Thyroid gland (tissue), 4 donors: ENCODE measurements around the gene DDX60. TPM values are rescaled to one million over a fixed set of nuclear protein-coding genes. Genes with fewer than 3 reads are reported as not detected.
A peak's percentile ranks its signal among the peaks of the same experiment; 100 is the strongest.

Source experiments
- DNase-seq, 2 donors: peaks; one replicate each; pipeline ENCODE4 v3.0.0-alpha.2; 2019
- H3K27ac ChIP-seq, 3 donors: fragments of 200-600 bp; sonication (generic); 1 replicate in 2 of 3; 2 replicates in 1 of 3; pipeline ENCODE4 v1.5.1; 2016 to 2019; ENCODE audit warnings: mild to moderate bottlenecking in 1 of 3, moderate library complexity in 1 of 3
- H3K27me3 ChIP-seq: fragments of 200-600 bp; sonication (generic); one replicate; pipeline ENCODE4 v1.5.1; 2019
- H3K36me3 ChIP-seq, 2 donors: fragments of 200-600 bp; sonication (generic); one replicate each; pipeline ENCODE4 v1.5.1; 2016 to 2019
- H3K4me1 ChIP-seq, 2 donors: fragments of 200-600 bp; sonication (generic); one replicate each; pipeline ENCODE4 v1.5.1; 2017 to 2019
- H3K4me3 ChIP-seq, 3 donors: fragments of 200-600 bp; sonication (generic); replicated peaks in 1 of 3; 1 replicate in 2 of 3; 2 replicates in 1 of 3; pipeline ENCODE4 v1.5.1; 2016; ENCODE audit warnings: mild to moderate bottlenecking in 1 of 3
- H3K9me3 ChIP-seq: fragments of 200-600 bp; sonication (generic); one replicate; pipeline ENCODE4 v1.5.1; 2017
- POLR2A ChIP-seq, 2 donors: fragments of 450-650 bp; IDR thresholded peaks; one replicate each; pipeline ENCODE4 v1.6.1; 2017; ENCODE audit warnings: antibody characterized with exemption in 2 of 2, mild to moderate bottlenecking in 2 of 2, moderate library complexity in 1 of 2
- WGBS, 2 donors: methylation state at CpG; one replicate each; pipeline ENCODE4 v1.1.5; 2017; 5-methylcytosine and 5-hydroxymethylcytosine counted together
- intact Hi-C: fragments of 100-400 bp; cut with DNase I; formaldehyde crosslinking; loops from one replicate; pipeline ENCODE4 v1.15.1; 2023
- total RNA-seq, 4 donors: library from RNA; depleted of rRNA; stranded (reverse); fragments of >200 nt; gene quantifications; one replicate each; pipeline ENCODE4 v1.2.3, GENCODE V29; 2016
- TF ChIP-seq, protein P1 (sequence below), 6 experiments: fragments of 200-600 bp in 3 of 6; fragments of 450-650 bp in 3 of 6; sonication (generic) in 3 of 6; IDR thresholded peaks; one replicate each; pipeline ENCODE4 v1.5.1; 2016 to 2019; ENCODE audit warnings: antibody characterized with exemption in 6 of 6, mild to moderate bottlenecking in 2 of 6, inconsistent platforms in 1 of 6, moderate library complexity in 1 of 6

The DDX60 gene, protein sequence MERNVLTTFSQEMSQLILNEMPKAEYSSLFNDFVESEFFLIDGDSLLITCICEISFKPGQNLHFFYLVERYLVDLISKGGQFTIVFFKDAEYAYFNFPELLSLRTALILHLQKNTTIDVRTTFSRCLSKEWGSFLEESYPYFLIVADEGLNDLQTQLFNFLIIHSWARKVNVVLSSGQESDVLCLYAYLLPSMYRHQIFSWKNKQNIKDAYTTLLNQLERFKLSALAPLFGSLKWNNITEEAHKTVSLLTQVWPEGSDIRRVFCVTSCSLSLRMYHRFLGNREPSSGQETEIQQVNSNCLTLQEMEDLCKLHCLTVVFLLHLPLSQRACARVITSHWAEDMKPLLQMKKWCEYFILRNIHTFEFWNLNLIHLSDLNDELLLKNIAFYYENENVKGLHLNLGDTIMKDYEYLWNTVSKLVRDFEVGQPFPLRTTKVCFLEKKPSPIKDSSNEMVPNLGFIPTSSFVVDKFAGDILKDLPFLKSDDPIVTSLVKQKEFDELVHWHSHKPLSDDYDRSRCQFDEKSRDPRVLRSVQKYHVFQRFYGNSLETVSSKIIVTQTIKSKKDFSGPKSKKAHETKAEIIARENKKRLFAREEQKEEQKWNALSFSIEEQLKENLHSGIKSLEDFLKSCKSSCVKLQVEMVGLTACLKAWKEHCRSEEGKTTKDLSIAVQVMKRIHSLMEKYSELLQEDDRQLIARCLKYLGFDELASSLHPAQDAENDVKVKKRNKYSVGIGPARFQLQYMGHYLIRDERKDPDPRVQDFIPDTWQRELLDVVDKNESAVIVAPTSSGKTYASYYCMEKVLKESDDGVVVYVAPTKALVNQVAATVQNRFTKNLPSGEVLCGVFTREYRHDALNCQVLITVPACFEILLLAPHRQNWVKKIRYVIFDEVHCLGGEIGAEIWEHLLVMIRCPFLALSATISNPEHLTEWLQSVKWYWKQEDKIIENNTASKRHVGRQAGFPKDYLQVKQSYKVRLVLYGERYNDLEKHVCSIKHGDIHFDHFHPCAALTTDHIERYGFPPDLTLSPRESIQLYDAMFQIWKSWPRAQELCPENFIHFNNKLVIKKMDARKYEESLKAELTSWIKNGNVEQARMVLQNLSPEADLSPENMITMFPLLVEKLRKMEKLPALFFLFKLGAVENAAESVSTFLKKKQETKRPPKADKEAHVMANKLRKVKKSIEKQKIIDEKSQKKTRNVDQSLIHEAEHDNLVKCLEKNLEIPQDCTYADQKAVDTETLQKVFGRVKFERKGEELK (N-terminal part only)
- total RNA-seq = 10 to 100 TPM; 11.7 to 27.1 (median 17.0) TPM

DNA sequence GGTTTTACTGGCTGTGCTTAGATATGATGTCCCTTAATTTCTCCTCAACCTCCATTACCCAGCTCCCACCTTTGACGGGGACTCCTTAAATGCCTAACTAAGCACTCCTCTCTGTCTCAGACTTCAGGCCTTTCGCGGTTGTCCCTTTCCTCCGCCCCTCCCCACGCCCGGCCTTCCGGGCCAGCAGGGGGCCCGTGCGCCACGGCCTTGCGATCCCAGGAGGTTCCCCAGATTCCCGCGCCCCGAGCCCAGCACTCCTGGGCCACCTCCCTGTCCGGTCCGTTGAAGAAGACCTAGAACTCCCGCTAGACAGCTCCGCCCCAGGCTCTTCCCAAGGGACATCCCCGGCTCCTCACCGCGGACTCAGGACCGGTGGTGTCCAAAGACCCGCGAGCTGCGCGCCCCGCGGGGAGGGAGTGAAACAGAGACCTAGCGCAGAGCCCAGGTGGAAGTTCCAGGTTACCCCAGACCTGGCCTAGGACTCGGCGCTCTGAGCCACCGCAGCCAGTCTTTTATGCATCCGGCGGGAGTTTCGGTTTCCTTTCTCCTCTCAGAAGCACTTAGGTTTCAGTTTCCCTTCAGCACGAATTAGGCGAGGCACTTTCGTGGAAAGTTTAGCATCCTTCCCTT, at the start of gene DDX60:
Gene DDX60, minus strand, starts transcription at position 487 of the 630 bp plus-strand sequence. CDS start 7,493 bp downstream, outside the sequence.
- no peaks in the 10 kb centered on the region for H3K9me3 ChIP-seq
- DNase-seq = peak; percentile 83 to 86
- 0 to 2% methylated on average over 20 to 35 of the region's 38 CpGs for WGBS, 2 donors
- intact Hi-C loops = no loop called here
- H3K4me1 ChIP-seq = peaks cover 4 to 7% of the 10 kb centered on the region in 2 donors
- H3K4me3 ChIP-seq = peak within 1 kb of the TSS; percentile 68 to 96 (median 69)
- no peaks in the 10 kb centered on the region for H3K36me3 ChIP-seq
- no peaks in the 10 kb centered on the region for H3K27me3 ChIP-seq
- peak within 1 kb of the TSS; percentile 95 to 98 (median 98) for H3K27ac ChIP-seq
- TF ChIP-seq, protein P1, sequence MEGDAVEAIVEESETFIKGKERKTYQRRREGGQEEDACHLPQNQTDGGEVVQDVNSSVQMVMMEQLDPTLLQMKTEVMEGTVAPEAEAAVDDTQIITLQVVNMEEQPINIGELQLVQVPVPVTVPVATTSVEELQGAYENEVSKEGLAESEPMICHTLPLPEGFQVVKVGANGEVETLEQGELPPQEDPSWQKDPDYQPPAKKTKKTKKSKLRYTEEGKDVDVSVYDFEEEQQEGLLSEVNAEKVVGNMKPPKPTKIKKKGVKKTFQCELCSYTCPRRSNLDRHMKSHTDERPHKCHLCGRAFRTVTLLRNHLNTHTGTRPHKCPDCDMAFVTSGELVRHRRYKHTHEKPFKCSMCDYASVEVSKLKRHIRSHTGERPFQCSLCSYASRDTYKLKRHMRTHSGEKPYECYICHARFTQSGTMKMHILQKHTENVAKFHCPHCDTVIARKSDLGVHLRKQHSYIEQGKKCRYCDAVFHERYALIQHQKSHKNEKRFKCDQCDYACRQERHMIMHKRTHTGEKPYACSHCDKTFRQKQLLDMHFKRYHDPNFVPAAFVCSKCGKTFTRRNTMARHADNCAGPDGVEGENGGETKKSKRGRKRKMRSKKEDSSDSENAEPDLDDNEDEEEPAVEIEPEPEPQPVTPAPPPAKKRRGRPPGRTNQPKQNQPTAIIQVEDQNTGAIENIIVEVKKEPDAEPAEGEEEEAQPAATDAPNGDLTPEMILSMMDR (IDR thresholded peaks at IDR 0.05) = peak in 4 of 6 experiments; percentile 45 to 57 (median 51)
- peak; percentile 31 to 70 for TF ChIP-seq POLR2A (IDR thresholded peaks at IDR 0.05)

DNA sequence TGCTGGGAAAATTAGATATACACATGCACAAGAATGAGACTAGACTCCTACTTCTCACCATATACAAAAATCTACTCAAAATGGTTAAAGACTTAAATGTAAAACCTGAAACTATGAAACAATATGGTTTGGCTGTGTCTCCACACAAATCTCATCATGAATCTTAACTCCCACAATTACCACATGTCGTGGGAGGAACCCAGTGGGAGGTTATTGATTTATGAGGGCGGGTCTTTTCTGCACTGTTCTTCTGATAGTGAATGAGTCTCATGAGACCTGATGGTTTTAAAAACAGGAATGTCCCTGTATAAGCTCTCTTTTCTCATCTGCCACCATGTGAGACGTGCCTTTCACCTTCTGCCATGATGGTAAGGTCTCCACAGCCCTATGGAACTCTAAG, 48.5 kb upstream of the DDX60 start:
- Histone ChIP-seq H3K4me3 (no peak overlapping the region), H3K4me1 (no peaks in the 10 kb centered on the region), H3K9me3 (no peaks in the 10 kb centered on the region), H3K27me3 (no peaks in the 10 kb centered on the region), H3K27ac (no peak overlapping the region), H3K36me3 (no peaks in the 10 kb centered on the region)
- intact Hi-C loops = no loop called here
- TF ChIP-seq POLR2A (IDR thresholded peaks at IDR 0.05) = no peak
- TF ChIP-seq, protein P1 (IDR thresholded peaks at IDR 0.05) = no peak
- WGBS, 2 donors = 96 to 98% methylated on average over 3 of the region's 3 CpGs
- DNase-seq = no peak

DNA sequence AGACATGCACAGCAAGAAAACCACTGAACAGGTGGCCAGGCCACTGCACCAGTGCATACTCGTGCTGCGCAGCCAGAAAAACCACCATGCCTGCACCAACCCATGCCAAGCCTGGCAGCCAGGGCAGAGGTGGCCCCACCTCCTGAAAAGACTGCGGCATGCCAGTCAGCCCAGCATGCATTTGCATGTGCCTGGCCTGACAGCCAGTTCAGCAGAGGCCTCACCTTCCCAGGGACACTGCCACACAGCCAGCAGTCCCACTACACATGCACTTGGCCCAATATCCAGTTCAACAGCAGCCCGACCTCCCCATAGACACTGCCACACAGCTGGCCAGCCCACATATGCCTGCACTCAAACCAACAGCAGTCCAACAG, 43.5 kb upstream of the DDX60 start:
- H3K36me3 ChIP-seq = peaks cover 0 to 6% of the 10 kb centered on the region in 2 donors
- intact Hi-C loops = no loop called here
- no peak overlapping the region for H3K4me3 ChIP-seq

DNA sequence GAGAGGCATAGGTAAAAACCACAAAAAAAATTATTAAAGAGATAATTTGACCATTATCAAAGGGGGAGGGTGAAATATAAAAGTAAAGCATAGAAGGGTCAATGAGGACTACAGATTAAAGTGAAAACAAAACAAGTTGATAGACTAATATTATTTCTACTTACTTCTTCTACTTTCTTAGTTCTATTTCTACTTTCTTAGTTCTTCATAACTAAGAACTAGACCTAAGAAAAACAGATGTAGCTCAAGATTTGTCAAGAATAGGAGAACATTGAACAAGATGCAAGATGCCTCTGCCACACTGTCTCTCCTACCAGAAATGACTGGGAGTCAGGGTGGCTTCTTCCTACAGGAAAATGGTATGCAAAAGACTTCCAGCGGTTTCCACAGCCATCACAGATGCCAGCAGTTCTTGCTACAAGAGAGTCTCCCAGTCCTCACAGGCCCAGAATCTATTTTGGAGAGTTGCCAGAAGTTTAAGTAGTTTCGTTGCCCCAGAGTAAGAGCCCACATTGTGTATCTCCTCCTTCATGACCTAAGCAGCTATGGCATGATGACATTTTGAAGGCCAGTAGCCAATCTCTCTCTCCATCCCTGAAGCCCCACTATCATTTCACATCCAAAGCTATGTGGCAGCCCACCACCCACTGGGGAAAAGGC, 42.9 kb upstream of the DDX60 start:
- no peaks in the 10 kb centered on the region for H3K27me3 ChIP-seq
- DNase-seq = no peak
- TF ChIP-seq, protein P1 (IDR thresholded peaks at IDR 0.05) = no peak
- no peak for TF ChIP-seq POLR2A (IDR thresholded peaks at IDR 0.05)
- no peak overlapping the region for H3K27ac ChIP-seq
- 82 to 93% methylated on average over 2 of the region's 2 CpGs for whole genome bisulfite sequencing, 2 donors
- H3K36me3 ChIP-seq = peaks cover 0 to 6% of the 10 kb centered on the region in 2 donors
- no peak overlapping the region for H3K4me3 ChIP-seq
- no peaks in the 10 kb centered on the region for H3K9me3 ChIP-seq
- no peaks in the 10 kb centered on the region for H3K4me1 ChIP-seq
- intact Hi-C loops = no loop called here

More for the DNA sequence above, 43.5 kb upstream of the DDX60 start:
- no peak overlapping the region for H3K27ac ChIP-seq
- TF ChIP-seq POLR2A (IDR thresholded peaks at IDR 0.05) = no peak
- TF ChIP-seq, protein P1 (IDR thresholded peaks at IDR 0.05) = no peak
- no peaks in the 10 kb centered on the region for H3K9me3 ChIP-seq
- WGBS, 2 donors = 50 to 67% methylated on average over 2 to 3 of the region's 4 CpGs
- DNase-seq = no peak
- H3K27me3 ChIP-seq = no peaks in the 10 kb centered on the region
- no peaks in the 10 kb centered on the region for H3K4me1 ChIP-seq
